ENCODE data around the gene KANSL1.

- no peak for TF ChIP-seq CTCF (IDR thresholded peaks at IDR 0.05; ENCODE audit: poor library complexity)
- no peak for TF ChIP-seq EZH2phosphoT487 (IDR thresholded peaks at IDR 0.05; ENCODE audit: low read depth, severe bottlenecking, unreplicated experiment)
- TF ChIP-seq EZH2 (IDR thresholded peaks at IDR 0.05; ENCODE audit: borderline replicate concordance) = no peak
Observed at GRCh38 chr17:45992904-45993303, 200.3 kb downstream of the KANSL1 start.

Data from hepatocyte (in vitro differentiated cells).